ENCODE data around the gene RAB3GAP1.

Gene RAB3GAP1

GRCh38 chr2:135037831-135038230, 14.3 kb upstream of the RAB3GAP1 start:
- no peaks in the 10 kb centered on the region for H3K9me3 Mint-ChIP-seq
- H3K27me3 Mint-ChIP-seq: peaks cover 4% of the 10 kb centered on the region
- H3K36me3 Mint-ChIP-seq: no peaks in the 10 kb centered on the region
- H3K4me1 Mint-ChIP-seq: peaks cover 2% of the 10 kb centered on the region
- H3K27ac Mint-ChIP-seq: no peak overlapping the region
- DNase-seq (ENCODE audit: low spot score in 2 of 2) (no peak), ATAC-seq (ENCODE audit: low read depth) (no peak)
- H3K4me3 Mint-ChIP-seq: no peak overlapping the region

- H3K27me3 Mint-ChIP-seq: peaks cover 4% of the 10 kb centered on the region
- H3K9me3 Mint-ChIP-seq: no peaks in the 10 kb centered on the region
- H3K36me3 Mint-ChIP-seq: no peaks in the 10 kb centered on the region
- ATAC-seq (ENCODE audit: low read depth): no peak
- no peak for DNase-seq (ENCODE audit: low spot score in 2 of 2)
- H3K4me1 Mint-ChIP-seq: peaks cover 2% of the 10 kb centered on the region
- no peak overlapping the region for H3K4me3 Mint-ChIP-seq
- no peak overlapping the region for H3K27ac Mint-ChIP-seq
Measured at GRCh38 chr2:135043345-135043744, 8.7 kb upstream of the RAB3GAP1 start.

- ATAC-seq (ENCODE audit: low read depth): no peak
- no peaks in the 10 kb centered on the region for H3K9me3 Mint-ChIP-seq
Measured at GRCh38 chr2:135047300-135047699, 4.8 kb upstream of the RAB3GAP1 start, which contains the start of gene MAP3K19. MAP3K19 (minus strand) TSS chr2:135047447; CDS start chr2:135024647, 22,800 bp downstream.

GRCh38 chr2:135048122-135048521, 4.0 kb upstream of the RAB3GAP1 start:
- Mint-ChIP-seq H3K4me1 (peaks cover 2% of the 10 kb centered on the region), H3K27me3 (no peaks in the 10 kb centered on the region), H3K9me3 (no peaks in the 10 kb centered on the region), H3K27ac (no peak overlapping the region), H3K4me3 (no peak overlapping the region), H3K36me3 (no peaks in the 10 kb centered on the region)
- DNase-seq (ENCODE audit: low spot score in 2 of 2) (no peak), ATAC-seq (ENCODE audit: low read depth) (no peak)

More at GRCh38 chr2:135047300-135047699, 4.8 kb upstream of the RAB3GAP1 start, which contains the start of gene MAP3K19:
- DNase-seq (ENCODE audit: low spot score in 2 of 2): no peak
- no peaks in the 10 kb centered on the region for H3K27me3 Mint-ChIP-seq
- no peaks in the 10 kb centered on the region for H3K36me3 Mint-ChIP-seq
- no peaks in the 10 kb centered on the region for H3K4me1 Mint-ChIP-seq
- H3K4me3 Mint-ChIP-seq: no peak within 1 kb of the TSS
- H3K27ac Mint-ChIP-seq: no peak within 1 kb of the TSS

- ATAC-seq (ENCODE audit: low read depth) (no peak), DNase-seq (ENCODE audit: low spot score in 2 of 2) (no peak)
- H3K36me3 Mint-ChIP-seq: peaks cover 4% of the 10 kb centered on the region
- no peak overlapping the region for H3K27ac Mint-ChIP-seq
- H3K9me3 Mint-ChIP-seq: no peaks in the 10 kb centered on the region
- no peaks in the 10 kb centered on the region for H3K27me3 Mint-ChIP-seq
- peaks cover 17% of the 10 kb centered on the region for H3K4me1 Mint-ChIP-seq
- H3K4me3 Mint-ChIP-seq: no peak overlapping the region
Measured at GRCh38 chr2:135050132-135050531, 2.0 kb upstream of the RAB3GAP1 start.

GRCh38 chr2:135050684-135051083, 1.4 kb upstream of the RAB3GAP1 start:
- Mint-ChIP-seq H3K4me1 (peaks cover 17% of the 10 kb centered on the region), H3K27ac (no peak overlapping the region), H3K9me3 (no peaks in the 10 kb centered on the region), H3K27me3 (no peaks in the 10 kb centered on the region), H3K36me3 (peaks cover 4% of the 10 kb centered on the region), H3K4me3 (peak overlapping the region; percentile 65)
- DNase-seq (ENCODE audit: low spot score in 2 of 2) (no peak), ATAC-seq (ENCODE audit: low read depth) (no peak)

GRCh38 chr2:135052997-135053474, 944 bp downstream of the RAB3GAP1 start:
- H3K9me3 Mint-ChIP-seq: no peaks in the 10 kb centered on the region
- H3K4me3 Mint-ChIP-seq: peak overlapping the region; percentile 92
- H3K4me1 Mint-ChIP-seq: peaks cover 20% of the 10 kb centered on the region
- H3K27ac Mint-ChIP-seq: peak overlapping the region; percentile 99
- DNase-seq (ENCODE audit: low spot score in 2 of 2) (no peak), ATAC-seq (ENCODE audit: low read depth) (no peak)
- H3K36me3 Mint-ChIP-seq: peaks cover 10% of the 10 kb centered on the region
- H3K27me3 Mint-ChIP-seq: no peaks in the 10 kb centered on the region

- H3K4me3 Mint-ChIP-seq: no peak overlapping the region
- peaks cover 17% of the 10 kb centered on the region for H3K36me3 Mint-ChIP-seq
- H3K27ac Mint-ChIP-seq: no peak overlapping the region
- peaks cover 27% of the 10 kb centered on the region for H3K4me1 Mint-ChIP-seq
- no peaks in the 10 kb centered on the region for H3K9me3 Mint-ChIP-seq
- DNase-seq (ENCODE audit: low spot score in 2 of 2) (no peak), ATAC-seq (ENCODE audit: low read depth) (no peak)
- no peaks in the 10 kb centered on the region for H3K27me3 Mint-ChIP-seq
Measured at GRCh38 chr2:135055182-135055786, 3.2 kb downstream of the RAB3GAP1 start.

GRCh38 chr2:135056790-135057189, 4.7 kb downstream of the RAB3GAP1 start:
- H3K36me3 Mint-ChIP-seq: peaks cover 26% of the 10 kb centered on the region
- ATAC-seq (ENCODE audit: low read depth) (no peak), DNase-seq (ENCODE audit: low spot score in 2 of 2) (no peak)
- H3K27ac Mint-ChIP-seq: no peak overlapping the region
- H3K4me1 Mint-ChIP-seq: peaks cover 27% of the 10 kb centered on the region
- no peak overlapping the region for H3K4me3 Mint-ChIP-seq
- H3K27me3 Mint-ChIP-seq: no peaks in the 10 kb centered on the region
- H3K9me3 Mint-ChIP-seq: no peaks in the 10 kb centered on the region

GRCh38 chr2:135059577-135059976, 7.5 kb downstream of the RAB3GAP1 start:
- ATAC-seq (ENCODE audit: low read depth) (no peak), DNase-seq (ENCODE audit: low spot score in 2 of 2) (no peak)
- no peak overlapping the region for H3K4me3 Mint-ChIP-seq
- H3K27me3 Mint-ChIP-seq: no peaks in the 10 kb centered on the region
- peaks cover 15% of the 10 kb centered on the region for H3K4me1 Mint-ChIP-seq
- peaks cover 39% of the 10 kb centered on the region for H3K36me3 Mint-ChIP-seq
- no peak overlapping the region for H3K27ac Mint-ChIP-seq
- no peaks in the 10 kb centered on the region for H3K9me3 Mint-ChIP-seq

- Mint-ChIP-seq H3K36me3 (peaks cover 33% of the 10 kb centered on the region), H3K27me3 (no peaks in the 10 kb centered on the region), H3K4me3 (no peak overlapping the region), H3K4me1 (peaks cover 17% of the 10 kb centered on the region), H3K9me3 (no peaks in the 10 kb centered on the region), H3K27ac (no peak overlapping the region)
- no peak for DNase-seq (ENCODE audit: low spot score in 2 of 2)
- ATAC-seq (ENCODE audit: low read depth): no peak
Measured at GRCh38 chr2:135063210-135063609, 11.1 kb downstream of the RAB3GAP1 start.

GRCh38 chr2:135064149-135064548, 12.1 kb downstream of the RAB3GAP1 start:
- no peak for DNase-seq (ENCODE audit: low spot score in 2 of 2)
- peaks cover 15% of the 10 kb centered on the region for H3K4me1 Mint-ChIP-seq
- no peak overlapping the region for H3K27ac Mint-ChIP-seq
- H3K36me3 Mint-ChIP-seq: peaks cover 31% of the 10 kb centered on the region
- H3K27me3 Mint-ChIP-seq: no peaks in the 10 kb centered on the region
- no peaks in the 10 kb centered on the region for H3K9me3 Mint-ChIP-seq
- ATAC-seq (ENCODE audit: low read depth): no peak
- no peak overlapping the region for H3K4me3 Mint-ChIP-seq

- H3K27ac Mint-ChIP-seq: no peak overlapping the region
Measured at GRCh38 chr2:135066710-135067109, 14.6 kb downstream of the RAB3GAP1 start.

GRCh38 chr2:135072125-135072997, 20.3 kb downstream of the RAB3GAP1 start:
- peaks cover 11% of the 10 kb centered on the region for H3K9me3 Mint-ChIP-seq
- DNase-seq (ENCODE audit: low spot score in 2 of 2): no peak
- H3K27me3 Mint-ChIP-seq: no peaks in the 10 kb centered on the region
- peaks cover 19% of the 10 kb centered on the region for H3K4me1 Mint-ChIP-seq
- ATAC-seq (ENCODE audit: low read depth): no peak
- H3K27ac Mint-ChIP-seq: no peak overlapping the region
- peaks cover 28% of the 10 kb centered on the region for H3K36me3 Mint-ChIP-seq
- H3K4me3 Mint-ChIP-seq: no peak overlapping the region

More at GRCh38 chr2:135066710-135067109, 14.6 kb downstream of the RAB3GAP1 start:
- ATAC-seq (ENCODE audit: low read depth) (no peak), DNase-seq (ENCODE audit: low spot score in 2 of 2) (no peak)
- H3K9me3 Mint-ChIP-seq: peaks cover 2% of the 10 kb centered on the region
- H3K4me1 Mint-ChIP-seq: peaks cover 10% of the 10 kb centered on the region
- no peak overlapping the region for H3K4me3 Mint-ChIP-seq
- H3K36me3 Mint-ChIP-seq: peaks cover 26% of the 10 kb centered on the region
- no peaks in the 10 kb centered on the region for H3K27me3 Mint-ChIP-seq
